Embryonic facial prominence (tissue), 1 donor: ENCODE data around the gene MEGF11.

Experiments used
- DNase-seq: peaks from one replicate; pipeline ENCODE4 v3.0.0-alpha.2; 2016; ENCODE audit errors: extremely low spot score

Gene MEGF11

DNA sequence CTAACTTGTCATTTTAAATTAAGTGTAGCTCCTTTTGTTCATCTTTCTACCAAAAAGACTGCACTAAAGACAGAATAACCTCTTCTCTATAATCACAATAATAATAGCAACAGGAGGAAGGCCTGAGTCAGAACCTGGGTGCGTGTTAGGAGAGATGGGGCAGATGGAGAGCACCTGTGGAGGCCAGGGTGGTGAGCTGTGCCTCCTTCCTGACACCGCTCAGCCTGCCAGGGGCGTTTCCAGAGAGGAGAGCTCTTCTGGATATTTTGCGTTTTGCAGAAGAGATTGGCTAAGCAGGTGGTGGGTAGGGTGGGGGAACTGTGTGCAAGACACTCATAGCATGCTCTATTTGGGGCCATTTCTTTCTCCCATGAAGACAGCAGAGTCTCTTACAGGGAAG lies 83.5 kb downstream of the MEGF11 start:
- no peak for DNase-seq

GRCh38 chr15:66169625-66170024 lies 83.9 kb downstream of the MEGF11 start:
- DNase-seq = no peak

DNA sequence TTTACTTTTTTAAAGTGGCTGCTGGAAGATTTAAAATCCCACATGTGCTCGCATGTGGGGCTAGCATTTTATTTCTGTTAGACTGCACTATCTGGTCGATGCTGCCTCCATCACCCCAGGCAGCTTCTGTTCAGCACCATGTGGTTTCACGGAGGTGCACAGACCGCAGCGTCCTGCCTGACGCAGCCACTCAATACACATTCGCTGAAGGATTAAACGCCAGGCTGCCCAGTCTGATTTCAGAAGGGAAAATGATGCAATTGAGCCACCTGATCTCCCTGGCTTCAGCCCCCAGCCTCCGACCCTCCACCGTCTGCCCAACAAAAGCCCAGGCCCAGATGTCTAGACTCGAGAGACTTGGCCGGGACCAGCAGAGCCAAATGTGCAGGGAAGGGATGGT lies 84.5 kb downstream of the MEGF11 start:
- DNase-seq = no peak

- DNase-seq = no peak
These were observed 85.7 kb downstream of the MEGF11 start for GRCh38 chr15:66167854-66168253.

- no peak for DNase-seq
These were observed 87.7 kb downstream of the MEGF11 start for GRCh38 chr15:66165856-66166255.

GRCh38 chr15:66164788-66165187 lies 88.8 kb downstream of the MEGF11 start:
- no peak for DNase-seq

DNA sequence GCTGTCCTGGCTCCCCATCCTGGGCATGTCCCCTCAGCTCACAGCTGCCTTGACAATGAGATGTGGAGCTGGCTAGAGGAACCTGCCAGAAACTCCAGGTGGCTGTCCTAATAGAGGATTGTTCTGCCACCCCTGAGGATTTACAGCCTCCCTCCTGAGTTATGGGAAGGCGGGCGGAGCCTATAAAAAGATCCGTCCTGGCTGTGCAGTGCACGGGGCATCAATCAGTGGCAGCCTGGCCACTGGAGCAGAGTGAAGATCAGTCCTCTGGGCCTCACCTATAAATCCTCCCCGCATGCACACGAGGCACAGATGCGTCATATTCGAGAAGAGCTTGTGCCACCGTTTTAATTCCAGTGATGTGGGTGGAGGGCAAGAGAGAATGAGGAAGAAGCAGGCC lies 90.0 kb downstream of the MEGF11 start:
- no peak for DNase-seq

GRCh38 chr15:66162286-66162685 lies 91.3 kb downstream of the MEGF11 start:
- no peak for DNase-seq

- no peak for DNase-seq
These were observed 91.9 kb downstream of the MEGF11 start for GRCh38 chr15:66161575-66162118.

- no peak for DNase-seq
These were observed 92.4 kb downstream of the MEGF11 start for GRCh38 chr15:66161108-66161507.

- DNase-seq = no peak
These were observed 96.0 kb downstream of the MEGF11 start for GRCh38 chr15:66157507-66157906.

DNA sequence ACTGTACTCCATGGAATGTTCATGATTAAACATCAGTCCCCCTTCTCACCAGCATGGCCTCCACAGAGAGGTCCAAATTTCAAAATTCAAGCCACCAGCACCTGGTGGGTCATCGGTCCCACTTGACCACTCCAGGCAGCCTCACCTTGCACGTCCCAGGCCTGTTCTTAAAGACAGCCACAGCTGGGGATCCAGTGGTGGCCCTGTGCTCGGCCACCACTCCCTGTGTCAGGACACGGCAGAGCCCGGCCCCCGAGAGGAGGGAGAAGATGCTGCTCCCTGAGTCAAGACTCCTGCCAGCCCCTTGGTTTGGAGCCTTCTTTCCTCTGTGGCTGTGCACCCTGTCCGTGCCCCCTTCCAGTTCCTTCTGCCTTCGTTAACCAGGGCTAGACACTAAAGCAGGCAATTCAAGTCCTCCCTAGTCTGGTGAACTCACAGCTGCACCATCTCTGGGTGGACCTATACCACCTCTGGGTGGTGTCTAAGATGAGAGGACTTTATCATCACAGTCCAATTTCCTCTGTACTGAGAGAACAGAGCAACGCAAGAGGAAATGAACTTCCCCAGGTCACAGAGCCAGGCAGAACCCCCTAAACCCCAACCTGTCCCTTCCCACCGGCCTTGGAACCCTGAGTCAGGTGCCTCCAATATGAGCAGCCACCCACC lies 97.1 kb downstream of the MEGF11 start:
- no peak for DNase-seq

GRCh38 chr15:66155065-66155464 lies 98.5 kb downstream of the MEGF11 start:
- no peak for DNase-seq

DNA sequence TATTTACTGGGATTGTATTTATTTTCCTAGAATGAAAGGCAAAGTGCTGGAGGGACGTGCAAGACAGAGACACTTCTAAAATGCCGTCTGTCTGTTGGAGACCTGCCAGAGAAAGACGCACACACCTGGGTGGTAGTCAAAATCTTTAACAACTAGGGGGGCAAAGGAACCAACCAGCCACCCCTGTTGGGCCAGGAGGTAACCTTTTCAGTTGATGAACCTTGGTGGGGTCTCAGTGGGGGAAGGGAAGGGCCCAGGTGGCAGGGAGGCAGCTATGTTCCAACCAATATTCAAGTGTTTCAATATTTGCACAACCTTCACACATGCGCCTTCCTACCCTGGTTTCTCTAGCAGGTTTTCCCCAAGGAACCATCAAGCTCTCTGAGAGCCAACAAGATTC lies 99.0 kb downstream of the MEGF11 start:
- DNase-seq = no peak

DNA sequence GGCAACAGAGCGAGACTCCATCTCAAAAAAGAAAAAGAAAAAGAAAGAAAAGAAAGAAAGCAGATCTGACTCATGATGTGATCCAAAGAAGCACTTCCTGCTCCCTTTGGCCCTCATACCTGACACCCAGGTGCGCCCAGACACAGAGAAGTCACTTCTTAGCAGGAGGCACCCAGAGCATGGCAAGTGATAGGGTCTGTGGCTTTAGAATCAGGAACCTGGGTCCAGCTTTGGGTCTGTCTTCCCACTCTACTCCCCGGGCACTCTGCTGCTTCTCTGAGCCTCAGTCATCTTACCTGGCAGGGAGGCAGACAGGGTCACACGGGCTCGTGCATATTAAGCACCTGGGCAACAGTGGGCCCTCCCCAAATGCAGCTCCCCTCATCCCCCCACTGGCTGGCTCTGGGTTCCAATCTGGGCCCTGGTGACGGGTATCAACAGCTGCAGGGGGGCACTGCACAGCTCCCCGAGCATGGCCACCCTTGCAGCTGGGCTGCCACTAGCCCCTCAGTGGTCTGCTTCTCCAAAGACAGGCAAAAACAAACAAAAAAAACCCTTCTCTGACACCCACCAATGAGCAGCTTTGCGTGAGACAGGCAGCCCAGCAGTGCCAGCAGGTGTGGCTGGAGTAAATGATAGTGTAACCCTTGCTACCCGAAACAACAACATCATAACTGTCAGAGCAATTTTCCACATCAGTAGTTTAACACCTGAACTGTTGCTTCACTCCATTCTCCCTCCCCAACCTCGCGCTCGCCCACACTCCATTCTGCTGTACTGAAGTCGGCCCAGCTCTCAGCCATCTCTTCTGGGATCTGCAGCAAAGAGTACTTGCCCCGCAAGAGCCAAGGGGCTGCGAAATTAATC lies 99.8 kb downstream of the MEGF11 start:
- DNase-seq = no peak

DNA sequence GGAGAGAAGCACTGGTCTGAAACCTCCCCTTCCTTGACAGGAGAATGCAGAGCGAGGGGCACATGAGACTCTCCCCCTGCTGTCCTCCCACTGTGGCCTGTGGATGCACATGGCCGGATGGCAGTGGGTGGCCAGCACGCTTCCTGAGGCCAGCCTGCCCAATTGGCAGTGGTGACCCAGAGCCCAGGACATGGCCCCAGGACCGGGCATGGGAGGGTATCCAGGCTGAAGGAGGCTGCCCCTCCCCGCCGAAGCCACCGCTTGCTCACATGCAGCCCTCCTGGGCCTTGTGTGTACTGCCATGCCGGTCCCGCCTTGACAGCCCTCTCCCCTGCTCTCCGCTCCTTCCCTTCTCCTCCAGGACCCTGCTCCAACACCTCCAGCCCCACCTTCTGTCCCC lies 100.9 kb downstream of the MEGF11 start:
- DNase-seq = no peak

- DNase-seq = no peak
These were observed 101.7 kb downstream of the MEGF11 start for GRCh38 chr15:66151809-66152208.

GRCh38 chr15:66149871-66150270 lies 103.7 kb downstream of the MEGF11 start:
- no peak for DNase-seq

- DNase-seq = no peak
These were observed 105.4 kb downstream of the MEGF11 start for GRCh38 chr15:66148187-66148586.

DNA sequence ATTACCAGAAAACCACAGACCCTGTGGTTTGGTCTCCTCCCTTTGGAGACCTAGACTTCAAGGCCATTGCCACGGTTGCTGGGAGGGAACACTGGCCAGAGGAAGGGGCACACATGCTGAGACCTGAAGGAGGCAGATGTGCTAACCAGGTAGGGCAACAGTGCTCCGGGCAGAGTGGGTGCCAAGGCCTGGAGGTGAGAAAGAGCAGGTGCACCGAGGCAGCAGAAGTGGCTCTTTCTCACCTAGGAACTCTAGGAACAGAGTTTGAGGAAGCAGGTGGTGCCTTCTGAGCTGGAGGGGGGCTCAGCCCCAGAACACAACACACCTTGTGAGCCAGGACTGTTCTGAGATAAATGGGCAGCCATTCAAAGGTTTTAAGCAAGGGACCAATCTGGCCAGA lies 106.1 kb downstream of the MEGF11 start:
- DNase-seq = no peak

DNA sequence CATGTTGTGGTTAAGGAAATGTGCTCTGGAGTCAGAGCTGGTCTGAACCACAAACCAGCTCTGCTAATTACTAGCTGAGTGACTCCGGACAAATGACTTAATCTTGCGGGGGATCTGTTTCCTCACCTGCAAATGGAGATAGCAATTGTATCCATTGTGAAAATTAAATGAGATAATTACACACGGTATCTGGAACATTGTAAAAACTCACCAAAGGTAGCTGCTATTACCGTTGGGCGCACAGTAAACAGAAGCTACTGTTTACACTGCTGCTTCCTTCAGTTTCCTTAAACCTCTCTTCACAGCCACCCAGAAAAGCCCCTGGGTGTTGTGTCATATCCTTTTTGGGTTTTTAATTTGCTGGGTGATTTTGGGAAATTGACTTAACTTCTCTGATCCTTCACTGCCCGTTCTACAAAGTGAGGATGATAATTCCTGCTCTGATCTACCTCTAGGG lies 107.8 kb downstream of the MEGF11 start:
- no peak for DNase-seq

- no peak for DNase-seq
These were observed 108.4 kb downstream of the MEGF11 start for GRCh38 chr15:66144978-66145725.
